ENCODE results near the gene IL6ST.
"Not testable (repeated sequence)": the region's sequence is repeated elsewhere in the genome, so short reads cannot be mapped to it uniquely, and the experiment has no call there.

The IL6ST gene

DNA sequence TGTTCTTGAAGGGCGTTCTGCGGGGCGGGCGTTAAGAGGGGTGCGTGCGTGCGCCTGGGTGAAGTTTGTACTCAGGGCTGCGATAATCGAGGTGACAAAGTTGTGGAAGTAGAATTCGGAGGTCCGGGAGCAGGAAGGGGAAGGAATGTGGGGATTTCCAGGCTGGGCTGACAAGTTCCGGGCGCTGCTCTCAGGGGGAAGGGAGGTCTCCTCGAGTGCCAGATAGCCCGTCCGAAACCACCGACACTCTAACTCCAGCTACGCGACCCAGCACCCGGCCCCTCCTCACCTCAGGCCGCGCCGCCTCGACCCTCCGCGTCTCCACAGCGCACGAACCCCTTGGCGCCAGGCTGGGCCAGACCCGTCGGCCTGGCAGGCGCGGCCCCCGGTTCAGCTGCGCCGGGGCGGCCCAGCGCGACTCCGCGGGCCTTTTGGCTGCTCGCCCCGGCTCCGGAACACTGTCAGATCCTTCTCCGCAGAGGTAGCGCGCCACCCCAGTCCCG lies at the start of gene IL6ST:
Gene IL6ST (minus strand): TSS at position 469 of the 503 bp plus-strand sequence. CDS start 18,685 bp downstream, outside the sequence.
- no peak for FAIRE-seq

DNA sequence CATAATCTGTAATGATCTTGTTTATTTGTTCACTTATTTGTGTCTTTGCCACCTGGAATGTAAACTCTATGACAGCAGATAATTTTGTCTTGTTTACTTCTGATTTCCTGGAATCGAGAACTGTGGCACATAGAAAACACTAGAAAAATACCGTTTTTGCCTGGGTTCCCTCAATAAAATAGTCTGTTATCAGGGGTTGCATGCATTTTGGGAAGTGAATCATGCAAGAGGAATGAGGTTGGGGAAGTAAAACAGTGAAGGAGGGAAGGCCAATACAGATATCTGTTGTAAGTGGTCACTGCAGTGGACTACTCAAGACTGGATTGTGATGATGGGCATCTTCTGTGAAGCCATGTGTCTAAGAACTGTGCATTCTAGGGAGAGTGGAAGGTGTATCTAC lies 45.2 kb upstream of the IL6ST start:
- FAIRE-seq = no peak

DNA sequence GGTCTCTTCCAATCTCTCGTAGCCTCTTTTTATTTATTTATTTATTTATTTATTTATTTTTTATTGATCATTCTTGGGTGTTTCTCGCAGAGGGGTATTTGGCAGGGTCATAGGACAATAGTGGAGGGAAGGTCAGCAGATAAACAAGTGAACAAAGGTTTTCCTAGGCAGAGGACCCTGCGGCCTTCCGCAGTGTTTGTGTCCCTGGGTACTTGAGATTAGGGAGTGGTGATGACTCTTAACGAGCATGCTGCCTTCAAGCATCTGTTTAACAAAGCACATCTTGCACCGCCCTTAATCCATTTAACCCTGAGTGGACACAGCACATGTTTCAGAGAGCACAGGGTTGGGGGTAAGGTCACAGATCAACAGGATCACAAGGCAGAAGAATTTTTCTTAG lies 43.4 kb upstream of the IL6ST start:
- FAIRE-seq = not testable (repeated sequence)

DNA sequence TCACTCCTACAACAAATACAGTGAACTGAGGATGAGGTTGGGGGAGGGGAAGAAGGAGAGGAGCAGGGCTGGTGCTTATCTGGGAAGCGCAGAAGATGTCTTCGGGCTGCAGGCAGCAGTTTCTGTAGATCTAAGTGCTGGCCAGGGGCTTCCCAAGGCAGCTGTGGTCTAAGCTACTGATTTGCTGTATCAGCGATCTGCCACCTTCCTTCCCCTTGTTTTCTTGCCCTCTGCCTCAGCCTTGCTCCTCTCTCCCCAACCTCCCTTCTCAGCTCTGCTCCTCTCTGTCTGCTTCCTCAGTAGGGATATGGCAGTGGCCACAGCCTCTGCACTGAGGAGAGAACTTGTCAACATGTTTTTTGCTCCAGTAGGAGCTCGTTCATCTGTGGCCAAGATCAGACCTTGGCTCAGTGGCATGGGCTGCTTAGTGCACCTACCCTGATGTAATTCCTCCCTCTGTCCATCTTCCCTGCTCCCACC lies 42.8 kb upstream of the IL6ST start:
- FAIRE-seq = no peak

DNA sequence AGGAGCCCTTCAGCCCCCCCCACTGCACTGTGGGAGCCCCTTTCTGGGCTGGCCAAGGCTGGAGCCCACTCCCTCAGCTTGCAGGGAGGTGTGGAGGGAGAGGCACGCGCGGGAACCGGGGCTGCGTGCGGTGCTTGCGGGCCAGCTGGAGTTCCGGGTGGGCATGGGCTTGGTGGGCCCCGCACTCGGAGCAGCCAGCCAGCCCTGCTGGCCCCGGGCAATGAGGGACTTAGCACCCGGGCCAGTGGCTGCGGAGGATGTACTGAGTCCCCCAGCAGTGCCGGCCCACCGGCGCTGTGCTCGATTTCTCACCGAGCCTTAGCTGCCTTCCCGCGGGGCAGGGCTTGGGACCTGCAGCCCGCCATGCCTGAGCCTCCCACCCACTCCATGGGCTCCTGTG lies 40.6 kb upstream of the IL6ST start:
- not testable (repeated sequence) for FAIRE-seq

DNA sequence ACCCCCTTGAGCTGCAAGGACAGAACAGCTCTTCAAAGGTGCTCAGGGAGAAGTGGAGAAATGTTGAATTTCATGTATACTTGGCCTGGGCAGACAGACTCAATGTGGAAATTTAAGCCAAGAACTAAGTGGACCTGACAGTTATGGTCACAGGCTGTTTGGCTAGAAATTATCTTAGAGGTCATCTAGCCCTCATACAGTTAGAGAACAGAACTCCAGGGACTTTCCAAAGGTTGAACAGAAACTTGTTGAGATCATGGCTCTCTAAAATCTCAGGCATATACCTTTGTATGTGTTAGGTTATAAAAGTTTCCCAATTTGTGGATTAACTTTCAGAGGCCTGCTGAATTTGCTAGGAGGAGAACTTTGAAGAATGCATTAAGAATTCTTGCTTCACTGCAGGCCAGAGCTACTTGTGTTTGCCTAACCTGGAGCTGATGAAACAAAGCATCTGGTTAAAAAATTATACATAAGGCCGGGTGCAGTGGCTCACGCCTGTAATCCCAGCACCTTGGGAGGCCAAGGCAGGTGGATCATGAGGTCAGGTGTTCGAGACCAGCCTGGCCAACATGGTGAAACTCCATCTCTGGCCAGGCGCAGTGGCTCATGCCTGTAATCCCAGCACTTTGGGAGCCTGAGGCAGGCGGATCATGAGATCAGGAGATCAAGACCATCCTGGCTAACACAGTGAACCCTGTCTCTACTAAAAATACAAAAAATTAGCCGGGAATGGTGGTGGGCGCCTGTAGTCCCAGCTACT lies 35.3 kb upstream of the IL6ST start:
- FAIRE-seq = not testable (repeated sequence)

DNA sequence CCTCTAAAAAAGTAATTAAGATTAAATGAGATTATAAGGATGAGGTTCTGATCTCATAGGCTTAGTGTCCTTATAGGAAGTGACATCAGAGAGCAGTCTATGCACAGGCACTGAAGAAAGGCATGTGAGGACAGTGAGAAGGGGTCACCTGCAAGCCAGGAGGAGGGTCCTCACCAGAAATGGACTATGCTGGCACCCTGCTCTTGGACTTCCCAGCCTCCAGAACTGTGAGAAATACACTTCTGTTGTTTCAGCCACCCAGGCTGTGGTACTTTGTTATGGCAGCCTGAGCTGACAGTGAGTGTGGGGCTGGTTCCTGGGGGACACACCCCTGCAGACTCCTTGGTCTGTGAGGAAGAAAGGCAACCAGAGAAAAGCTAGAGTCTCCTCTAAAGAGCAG lies 34.7 kb upstream of the IL6ST start:
- no peak for FAIRE-seq

DNA sequence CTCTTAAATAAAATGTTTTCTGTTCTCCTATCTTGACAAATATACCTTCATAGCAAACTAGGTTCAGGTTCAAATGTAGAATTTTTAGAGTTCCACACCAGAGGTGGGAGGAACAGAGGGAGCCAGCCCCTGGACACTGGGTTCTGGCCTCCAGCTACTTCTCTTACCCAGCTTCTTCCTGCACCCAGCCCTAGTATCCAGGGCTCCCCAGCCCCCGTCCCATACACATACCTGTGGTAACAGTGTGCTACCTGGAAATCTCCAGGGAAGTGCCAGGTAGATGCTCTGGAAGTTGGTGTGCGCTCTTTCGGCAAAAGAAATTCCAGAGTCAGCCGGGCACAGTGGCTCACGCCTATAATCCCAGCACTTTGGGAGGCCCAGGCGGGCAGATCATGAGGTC lies 33.9 kb upstream of the IL6ST start:
- no peak for FAIRE-seq

DNA sequence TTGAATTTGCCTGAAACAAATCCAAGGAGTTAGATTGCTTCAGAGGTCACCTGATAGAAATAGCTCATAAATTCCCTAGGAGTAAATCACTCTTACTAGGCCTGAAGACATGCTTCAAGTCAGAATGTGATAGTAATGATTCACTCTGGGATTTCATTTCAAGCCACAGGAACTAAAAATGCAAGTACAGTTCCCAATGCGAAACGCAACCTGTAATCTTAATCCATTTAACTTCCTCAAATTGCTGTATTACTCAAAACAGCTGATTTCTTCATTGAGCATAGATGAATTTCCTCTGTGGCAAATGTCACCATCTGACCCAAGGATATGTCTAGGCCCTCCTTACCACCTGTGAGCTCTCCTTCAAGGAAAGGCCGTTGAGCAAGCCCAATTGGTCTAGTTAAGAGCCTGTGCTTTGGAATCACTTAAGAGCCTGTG lies 32.1 kb upstream of the IL6ST start:
- no peak for FAIRE-seq

DNA sequence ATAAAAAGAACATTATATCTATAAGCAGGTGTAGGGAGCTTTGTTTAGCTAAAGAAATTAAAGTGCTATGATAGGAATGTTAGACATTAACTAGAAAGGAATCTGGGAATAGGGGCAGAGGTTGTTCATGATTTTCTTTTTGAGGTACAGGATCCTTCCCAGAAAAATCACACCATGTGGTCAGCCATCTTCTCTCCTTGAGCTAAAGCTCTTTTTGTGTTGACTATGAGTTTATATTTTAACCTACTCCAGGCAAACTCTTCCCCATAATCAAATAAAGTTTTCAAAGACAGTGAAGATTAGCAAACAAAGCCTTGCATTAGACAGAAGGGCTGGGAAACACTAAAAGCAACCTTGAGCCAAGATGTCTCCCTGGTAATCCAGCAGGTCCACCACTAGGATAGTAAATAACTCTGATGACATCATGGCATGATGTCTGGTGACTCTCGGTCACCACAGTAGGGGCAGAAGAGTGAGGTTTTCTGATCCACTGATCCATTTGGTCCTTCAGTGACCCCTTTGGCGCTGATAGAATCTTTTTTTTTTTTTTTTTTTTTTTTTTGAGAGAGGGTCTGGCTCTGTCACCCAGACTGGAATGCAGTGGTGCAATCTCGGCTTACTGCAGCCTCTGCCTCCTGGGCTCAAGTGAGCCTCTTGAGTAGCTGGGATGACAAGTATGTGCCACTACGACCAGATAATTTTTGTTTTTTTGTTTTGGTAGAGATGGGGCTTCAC lies 30.6 kb upstream of the IL6ST start:
- FAIRE-seq = no peak

DNA sequence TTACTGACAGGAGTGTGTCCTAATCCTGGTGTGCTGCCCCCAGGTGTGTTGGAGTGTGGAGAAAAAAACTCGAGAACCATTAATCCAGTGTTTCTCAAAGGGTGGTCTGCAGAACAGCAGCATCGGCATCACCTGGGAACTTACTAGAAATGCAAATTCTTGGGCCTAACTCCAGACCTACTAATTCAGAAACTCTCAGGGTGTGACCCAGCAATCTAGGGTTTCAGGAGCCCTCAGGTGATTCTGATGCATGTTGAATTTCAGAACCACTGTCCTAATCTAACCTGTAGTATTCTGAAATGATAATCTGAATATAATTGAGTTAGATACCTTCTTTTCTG lies 30.0 kb upstream of the IL6ST start:
- FAIRE-seq = no peak

DNA sequence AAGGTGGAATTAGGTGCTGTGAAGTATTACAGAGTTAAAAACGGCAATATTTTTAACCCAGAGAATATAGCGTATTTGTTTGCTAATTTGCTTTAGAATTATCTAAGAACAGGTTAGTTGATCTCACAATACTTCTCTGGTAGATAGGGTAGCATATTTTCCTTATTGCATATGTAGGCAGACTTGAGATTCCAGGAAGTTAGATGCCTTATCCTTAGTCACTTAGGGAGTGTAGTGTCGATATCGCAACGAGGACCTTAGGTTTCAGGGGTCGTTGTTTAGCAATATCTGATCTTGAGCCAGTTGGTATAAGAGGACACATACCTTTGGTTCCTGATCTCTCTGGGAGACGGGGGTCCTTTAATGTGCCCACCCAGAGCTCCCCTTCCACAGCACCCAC lies 28.5 kb upstream of the IL6ST start:
- FAIRE-seq = no peak

DNA sequence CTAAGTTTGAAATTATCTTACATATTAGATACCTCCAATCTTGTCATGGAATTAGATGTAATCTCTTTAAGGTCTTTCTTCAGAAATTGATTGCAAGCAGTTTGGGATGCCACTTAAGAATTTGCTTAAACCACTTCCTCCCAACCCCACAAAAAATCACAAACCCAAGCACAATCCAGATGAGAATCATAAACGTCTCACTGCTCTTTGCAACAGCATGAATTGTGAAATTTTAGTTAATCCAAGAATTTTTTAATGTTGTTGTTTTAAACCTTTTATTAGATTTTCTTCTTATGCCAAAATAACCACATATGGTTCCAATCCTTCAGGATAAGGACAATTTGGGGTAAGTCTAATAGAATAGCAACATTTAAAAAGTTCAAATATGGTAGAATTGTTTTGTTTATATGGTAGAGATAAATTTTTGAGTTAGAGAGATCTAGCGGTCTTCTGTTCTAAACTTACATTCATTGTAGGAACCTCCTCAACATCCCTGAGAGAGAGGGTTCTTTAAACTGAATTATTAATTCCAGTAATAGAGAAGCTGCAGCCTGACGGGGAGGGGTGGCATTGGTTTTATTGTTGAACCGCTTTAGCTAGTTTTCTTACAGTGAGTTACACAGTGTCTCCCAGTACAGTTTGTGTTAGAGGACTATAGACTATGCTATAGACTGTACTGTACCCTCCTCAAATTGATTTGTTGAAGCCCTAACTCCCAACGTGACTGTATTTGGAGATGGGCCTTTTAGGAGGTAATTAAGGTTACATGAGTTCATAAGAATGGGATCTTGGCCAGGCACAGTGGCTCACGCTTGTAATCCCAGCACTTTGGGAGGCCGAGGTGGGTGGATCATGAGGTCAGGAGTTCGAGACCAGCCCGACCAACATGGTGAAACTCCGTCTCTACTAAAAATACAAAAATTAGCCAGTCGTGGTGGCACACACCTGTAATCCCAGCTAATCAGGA lies 24.8 kb upstream of the IL6ST start:
- no peak for FAIRE-seq

DNA sequence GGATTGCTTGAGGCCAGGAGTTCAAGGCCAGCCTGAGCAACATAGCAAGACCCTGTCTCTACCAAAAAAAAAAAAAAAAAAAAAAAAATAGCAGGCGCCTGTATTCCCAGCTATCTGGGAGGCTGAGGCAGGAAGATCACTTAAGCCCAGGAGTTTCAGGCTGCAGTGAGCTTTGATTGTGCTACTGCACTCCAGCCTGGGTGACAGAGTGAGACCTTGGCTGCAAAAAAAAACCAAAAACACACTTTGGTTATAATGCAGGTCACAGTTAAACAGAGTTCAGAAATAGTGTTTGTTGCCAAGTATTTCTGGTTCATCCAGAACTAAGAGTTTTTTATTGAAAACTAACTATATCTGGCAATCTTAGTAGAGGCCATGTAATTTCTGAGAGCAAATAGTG lies 24.1 kb upstream of the IL6ST start:
- no peak for FAIRE-seq

DNA sequence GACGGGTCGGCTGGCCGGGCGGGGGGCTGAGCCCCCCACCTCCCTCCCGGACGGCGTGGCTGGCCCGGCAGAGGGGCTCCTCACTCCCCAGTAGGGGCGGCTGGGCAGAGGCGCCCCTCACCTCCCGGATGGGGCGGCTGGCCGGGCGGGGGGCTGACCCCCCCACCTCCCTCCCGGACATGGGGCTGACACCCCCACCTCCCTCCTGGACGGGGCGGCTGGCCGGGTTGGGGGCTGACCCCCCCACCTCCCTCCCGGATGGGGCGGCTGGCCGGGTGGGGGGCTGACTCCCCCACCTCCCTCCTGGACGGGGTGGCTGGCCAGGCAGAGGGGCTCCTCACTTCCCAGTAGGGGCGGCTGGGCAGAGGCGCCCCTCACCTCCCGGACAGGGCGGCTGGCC lies 19.9 kb upstream of the IL6ST start:
- not testable (repeated sequence) for FAIRE-seq

DNA sequence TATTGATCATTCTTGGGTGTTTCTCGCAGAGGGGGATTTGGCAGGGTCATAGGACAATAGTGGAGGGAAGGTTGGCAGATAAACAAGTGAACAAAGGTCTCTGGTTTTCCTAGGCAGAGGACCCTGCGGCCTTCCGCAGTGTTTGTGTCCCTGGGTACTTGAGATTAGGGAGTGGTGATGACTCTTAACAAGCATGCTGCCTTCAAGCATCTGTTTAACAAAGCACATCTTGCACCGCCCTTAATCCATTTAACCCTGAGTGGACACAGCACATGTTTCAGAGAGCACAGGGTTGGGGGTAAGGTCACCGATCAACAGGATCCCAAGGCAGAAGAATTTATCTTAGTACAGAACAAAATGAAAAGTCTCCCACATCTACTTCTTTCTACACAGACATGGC lies 19.2 kb upstream of the IL6ST start:
- not testable (repeated sequence) for FAIRE-seq

DNA sequence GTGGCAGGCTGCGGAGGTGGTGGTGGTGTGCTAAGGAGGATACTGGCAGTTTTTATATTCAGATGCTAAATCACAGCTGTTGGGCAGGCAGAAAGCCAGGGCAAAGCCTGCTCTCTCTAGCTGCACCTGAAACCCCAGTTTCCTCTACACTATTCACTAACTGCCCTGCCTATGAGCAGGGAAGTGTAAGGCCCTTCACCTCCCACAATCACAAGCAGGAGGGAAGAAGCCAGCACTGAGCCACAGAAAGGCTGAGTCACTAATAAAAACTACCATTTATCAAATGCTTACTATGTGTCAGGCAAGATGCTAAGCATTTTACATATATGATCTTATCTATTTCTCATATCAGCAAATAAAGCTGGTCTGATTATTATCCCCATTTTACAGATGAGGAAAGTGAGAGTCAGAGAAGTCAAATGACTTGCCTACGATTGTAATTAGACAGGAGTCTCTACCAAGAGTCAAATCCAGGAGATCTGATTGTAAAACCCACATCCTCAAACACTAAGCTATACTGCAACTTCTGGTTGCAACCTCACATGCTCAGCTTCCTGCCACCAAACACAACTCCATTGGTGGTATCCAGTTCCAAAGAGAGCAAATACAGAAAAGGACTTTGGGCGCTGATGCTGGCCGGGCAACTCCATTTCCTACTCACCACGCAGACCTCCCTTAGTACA lies 17.7 kb upstream of the IL6ST start:
- no peak for FAIRE-seq

DNA sequence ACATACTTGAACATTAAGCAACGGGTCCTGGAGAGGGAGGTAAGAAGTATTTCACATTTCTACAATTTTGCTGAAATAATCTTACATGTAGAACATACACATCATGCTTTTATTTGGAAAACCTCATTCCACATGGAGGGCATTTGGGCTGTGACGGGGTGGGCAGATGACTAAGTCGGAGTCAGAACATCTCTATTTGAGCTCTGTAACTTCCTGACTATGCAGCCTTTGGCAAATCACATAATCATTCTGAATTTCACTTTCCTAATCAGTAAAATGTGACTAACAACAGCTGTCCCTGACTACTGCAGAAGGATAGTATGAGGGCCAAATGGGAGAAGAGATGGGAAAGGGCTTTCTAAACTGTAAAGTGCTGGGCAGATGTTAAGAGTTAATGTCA lies 17.1 kb upstream of the IL6ST start:
- FAIRE-seq = no peak

DNA sequence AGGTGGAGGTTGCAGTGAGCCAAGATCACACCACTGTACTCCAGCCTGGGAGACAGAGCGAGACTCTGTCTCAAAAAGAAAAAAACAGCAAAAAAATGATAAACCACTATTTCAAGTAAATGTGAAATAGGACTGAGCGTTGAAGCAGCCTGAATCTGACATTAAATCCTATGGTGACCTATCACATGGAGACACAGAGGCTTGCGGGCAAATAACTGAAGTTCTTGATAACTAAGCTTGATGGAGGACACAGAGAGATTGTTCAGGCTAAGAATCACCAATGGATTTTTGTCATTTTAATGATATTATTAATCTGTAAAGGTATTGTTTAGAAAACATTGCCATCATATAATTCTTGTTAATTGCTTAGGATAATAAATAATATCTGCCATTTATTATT lies 15.7 kb upstream of the IL6ST start:
- no peak for FAIRE-seq

DNA sequence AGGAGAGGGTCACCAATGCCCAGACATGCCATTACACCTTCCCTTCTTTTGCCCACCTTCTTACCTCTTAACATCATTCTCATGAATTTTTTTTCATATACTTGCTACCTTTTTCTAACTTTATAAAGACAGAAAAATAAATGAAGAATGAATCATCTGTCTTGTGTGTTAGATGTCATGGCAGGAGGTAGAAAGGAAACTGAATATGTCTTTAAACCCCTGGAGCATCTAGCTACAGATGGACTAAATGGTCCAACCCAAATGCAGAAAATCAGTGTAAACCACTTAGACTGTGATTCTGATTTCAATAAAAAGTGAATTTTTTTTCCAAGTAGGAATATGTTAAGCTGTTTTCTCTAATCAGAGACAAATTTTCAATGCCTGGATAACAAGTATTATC lies 11.8 kb upstream of the IL6ST start:
- FAIRE-seq = no peak

DNA sequence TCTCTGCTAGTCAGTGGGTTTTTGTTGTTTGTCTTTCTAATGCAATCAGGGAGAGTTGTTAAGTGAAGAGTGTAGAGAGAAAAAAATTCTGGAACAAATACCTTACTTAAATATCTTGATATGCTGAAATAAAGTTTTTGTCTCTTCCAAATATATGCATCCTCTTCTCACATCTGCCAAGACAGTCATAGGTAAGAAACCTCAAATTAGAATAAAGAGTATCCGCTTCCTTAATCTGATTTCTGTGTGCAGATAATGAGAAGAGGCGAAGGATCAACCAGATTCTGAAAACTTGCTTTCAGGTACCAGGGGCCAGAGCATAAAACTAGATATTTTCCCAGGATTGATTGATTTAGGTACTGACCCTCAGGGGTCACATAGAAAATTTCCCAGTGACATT lies 11.3 kb upstream of the IL6ST start:
- no peak for FAIRE-seq

DNA sequence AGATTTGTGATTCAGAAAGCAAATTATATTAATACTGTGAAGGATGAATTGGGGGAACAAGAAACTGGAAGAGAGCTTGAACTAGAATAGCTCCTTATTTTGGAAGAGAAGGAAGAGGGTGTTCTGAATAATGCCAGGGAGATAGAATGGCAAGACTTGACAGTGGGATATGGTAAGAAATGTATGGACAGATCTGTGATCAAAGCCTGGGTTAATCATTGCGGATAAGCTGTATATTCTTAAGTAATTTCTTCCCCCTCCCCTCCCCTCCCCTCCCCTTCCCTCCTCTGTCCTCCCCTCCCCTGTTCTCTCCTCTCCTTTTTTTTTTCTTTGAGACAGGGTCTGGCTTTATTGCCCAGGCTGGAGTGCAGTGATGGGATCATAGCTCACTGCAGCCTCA lies 10.1 kb upstream of the IL6ST start:
- FAIRE-seq = no peak
